PC-3 (cell line): Measurements from ENCODE around the gene BTD. TPM values are rescaled to one million over a fixed set of nuclear protein-coding genes. Genes with fewer than 3 reads are reported as not detected.

Experiments
- ATAC-seq: fragments of 200-7000 bp; cut with Tn5 transposase; 2 replicates; pipeline ENCODE4 v1.9.1; 2020; ENCODE audit warnings: mild to moderate bottlenecking, moderate library complexity
- BruUV-seq: library from RNA; stranded (reverse); fragments of 400-500 nt; replicated peaks from 2 replicates; lab custom pipeline; 2021; lab: Mats Ljungman, UMichigan
- CTCF ChIA-PET: fragments of 300-600 bp; sonication (Branson Sonifier 250); formaldehyde crosslinking; loops from one replicate; lab custom pipeline; 2022; ENCODE audit warnings: antibody characterized with exemption; lab: Charles Lee
- POLR2A ChIA-PET: fragments of 300-600 bp; sonication (Branson Sonifier 250); formaldehyde crosslinking; loops from one replicate; lab custom pipeline; 2022; ENCODE audit warnings: antibody characterized with exemption; ENCODE audit not compliant: unreplicated experiment; lab: Charles Lee
- DNase-seq: peaks from one replicate; pipeline ENCODE4 v3.0.0-alpha.2; 2015
- H2AFZ ChIP-seq: fragments of 300-600 bp; sonication (generic); 2 replicates; pipeline ENCODE4 v1.6.0; 2016; ENCODE audit warnings: antibody characterized with exemption, low read length
- H3F3A ChIP-seq: fragments of 300-600 bp; sonication (generic); one replicate; pipeline ENCODE4 v1.6.0; 2017; ENCODE audit warnings: antibody characterized with exemption, low read length, control low read depth, mild to moderate bottlenecking; ENCODE audit not compliant: unreplicated experiment
- H3K27ac ChIP-seq: fragments of 300-600 bp; sonication (generic); 2 replicates; pipeline ENCODE4 v1.5.1; 2016; ENCODE audit warnings: mild to moderate bottlenecking, low read length
- H3K27me3 ChIP-seq: fragments of 300-600 bp; sonication (generic); 2 replicates; pipeline ENCODE4 v1.6.1; 2016; ENCODE audit warnings: low read length, mixed read lengths
- H3K36me3 ChIP-seq: fragments of 300-600 bp; sonication (generic); 2 replicates; pipeline ENCODE4 v1.6.1; 2016; ENCODE audit warnings: low read depth, mixed run types, low read length, mixed read lengths
- H3K4me1 ChIP-seq: fragments of 300-600 bp; sonication (generic); 2 replicates; pipeline ENCODE4 v1.5.1; 2016; ENCODE audit warnings: low read length; ENCODE audit not compliant: insufficient read depth
- H3K4me2 ChIP-seq: fragments of 300-600 bp; sonication (generic); 2 replicates; pipeline ENCODE4 v1.6.0; 2016; ENCODE audit warnings: low read length
- H3K4me3 ChIP-seq: fragments of 300-600 bp; sonication (generic); 2 replicates; pipeline ENCODE4 v1.5.1; 2016; ENCODE audit warnings: mild to moderate bottlenecking, low read length, mixed read lengths
- H3K79me2 ChIP-seq: fragments of 300-600 bp; sonication (generic); 2 replicates; pipeline ENCODE4 v1.6.1; 2017; ENCODE audit warnings: low read length, mixed read lengths
- H3K9ac ChIP-seq: fragments of 300-600 bp; sonication (generic); 2 replicates; pipeline ENCODE4 v1.6.0; 2016; ENCODE audit warnings: mild to moderate bottlenecking, low read length
- H3K9me2 ChIP-seq: fragments of 300-600 bp; sonication (generic); replicated peaks from 2 replicates; pipeline ENCODE4 v1.6.1; 2016; ENCODE audit warnings: mixed run types, low read length, mixed read lengths
- H3K9me3 ChIP-seq: fragments of 300-600 bp; sonication (generic); 2 replicates; pipeline ENCODE4 v1.6.1; 2016; ENCODE audit warnings: low read length, mixed read lengths
- H4K20me1 ChIP-seq: fragments of 300-600 bp; sonication (generic); 2 replicates; pipeline ENCODE4 v1.6.1; 2016; ENCODE audit warnings: low read length, mixed read lengths
- EZH2 ChIP-seq: fragments of 300-600 bp; sonication (generic); IDR thresholded peaks from one replicate; pipeline ENCODE4 v1.6.1; 2017; ENCODE audit warnings: antibody characterized with exemption, mild to moderate bottlenecking, low read length; ENCODE audit not compliant: unreplicated experiment
- EZH2phosphoT487 ChIP-seq: fragments of 300-600 bp; sonication (generic); IDR thresholded peaks from 2 replicates; pipeline ENCODE4 v1.6.1; 2018; ENCODE audit warnings: mild to moderate bottlenecking, antibody characterized with exemption, low read length, borderline replicate concordance
- intact Hi-C: fragments of 100-400 bp; cut with micrococcal nuclease; formaldehyde crosslinking; loops from 2 replicates; pipeline ENCODE4 v1.9.0; 2023
- total RNA-seq: library from RNA; depleted of rRNA; stranded (reverse); fragments of >200 nt; gene quantifications from 2 replicates; pipeline ENCODE4 v1.2.3, GENCODE V29; 2014
- TF ChIP-seq, protein P1 (sequence below): fragments of 300-600 bp; sonication (generic); conservative IDR thresholded peaks from 2 replicates; pipeline ENCODE4 v1.5.1; 2017; ENCODE audit warnings: antibody characterized with exemption, low read depth, mild to moderate bottlenecking, low read length

The BTD gene
- total RNA-seq, 1 experiment from 2014 or later, result 11.7 TPM

DNA sequence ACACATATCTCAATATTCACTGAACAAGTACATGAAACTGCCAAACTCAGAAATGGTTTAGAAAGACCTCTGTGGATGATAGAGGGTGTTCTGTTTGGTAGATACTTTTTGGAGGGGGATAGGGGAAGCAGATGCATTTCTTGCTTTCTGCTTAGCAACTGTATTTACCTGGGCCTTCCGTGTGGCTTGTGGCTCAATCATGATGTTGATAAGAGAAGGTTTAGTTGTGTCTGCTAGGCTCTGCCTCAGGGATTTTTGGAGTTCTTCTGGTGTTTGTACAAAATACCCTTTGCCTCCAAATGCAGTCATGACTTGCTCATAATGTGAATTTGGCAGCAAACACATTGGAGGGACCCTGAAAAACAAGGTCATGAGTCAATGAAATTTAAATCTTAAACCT, 38.4 kb upstream of the BTD start:
- Histone ChIP-seq H3F3A (no peaks in the 10 kb centered on the region), H3K9me2 (no peaks in the 10 kb centered on the region), H3K4me1 (no peaks in the 10 kb centered on the region), H3K27ac (no peak overlapping the region), H4K20me1 (no peaks in the 10 kb centered on the region), H3K9ac (no peak overlapping the region), H2AFZ (no peak overlapping the region), H3K79me2 (no peaks in the 10 kb centered on the region), H3K27me3 (no peaks in the 10 kb centered on the region), H3K9me3 (no peaks in the 10 kb centered on the region), H3K4me3 (no peak overlapping the region), H3K4me2 (no peak overlapping the region), H3K36me3 (peaks cover 35% of the 10 kb centered on the region)
- intact Hi-C loops, result no loop called here
- BruUV-seq, result no TSS peak
- DNase-seq (no peak), ATAC-seq (no peak)
- TF ChIP-seq EZH2phosphoT487, result no peak
- no peak for TF ChIP-seq EZH2
- TF ChIP-seq, protein P1, sequence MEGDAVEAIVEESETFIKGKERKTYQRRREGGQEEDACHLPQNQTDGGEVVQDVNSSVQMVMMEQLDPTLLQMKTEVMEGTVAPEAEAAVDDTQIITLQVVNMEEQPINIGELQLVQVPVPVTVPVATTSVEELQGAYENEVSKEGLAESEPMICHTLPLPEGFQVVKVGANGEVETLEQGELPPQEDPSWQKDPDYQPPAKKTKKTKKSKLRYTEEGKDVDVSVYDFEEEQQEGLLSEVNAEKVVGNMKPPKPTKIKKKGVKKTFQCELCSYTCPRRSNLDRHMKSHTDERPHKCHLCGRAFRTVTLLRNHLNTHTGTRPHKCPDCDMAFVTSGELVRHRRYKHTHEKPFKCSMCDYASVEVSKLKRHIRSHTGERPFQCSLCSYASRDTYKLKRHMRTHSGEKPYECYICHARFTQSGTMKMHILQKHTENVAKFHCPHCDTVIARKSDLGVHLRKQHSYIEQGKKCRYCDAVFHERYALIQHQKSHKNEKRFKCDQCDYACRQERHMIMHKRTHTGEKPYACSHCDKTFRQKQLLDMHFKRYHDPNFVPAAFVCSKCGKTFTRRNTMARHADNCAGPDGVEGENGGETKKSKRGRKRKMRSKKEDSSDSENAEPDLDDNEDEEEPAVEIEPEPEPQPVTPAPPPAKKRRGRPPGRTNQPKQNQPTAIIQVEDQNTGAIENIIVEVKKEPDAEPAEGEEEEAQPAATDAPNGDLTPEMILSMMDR, result no peak
- CTCF ChIA-PET, result no interaction called here
- POLR2A ChIA-PET, result no interaction called here

DNA sequence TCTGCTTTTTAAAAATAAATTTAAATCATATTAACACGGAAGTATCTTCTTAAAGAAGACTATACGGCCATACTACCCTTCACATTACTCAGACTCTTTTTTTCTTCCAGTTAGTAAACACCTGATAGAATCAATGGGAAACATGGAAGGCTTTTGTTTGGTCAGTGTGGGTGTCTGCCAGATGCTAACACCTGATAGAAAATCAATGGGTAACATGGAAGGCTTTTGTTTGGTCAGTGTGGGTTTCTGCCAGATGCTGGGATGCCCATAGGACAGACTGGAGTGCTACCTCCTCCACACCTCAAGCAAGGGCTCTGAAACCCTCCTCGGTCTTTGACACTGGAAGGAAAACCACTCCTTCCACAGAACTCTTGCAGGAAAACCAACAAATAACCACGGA, 29.4 kb upstream of the BTD start:
- Histone ChIP-seq H3K79me2 (no peaks in the 10 kb centered on the region), H3K9me3 (no peaks in the 10 kb centered on the region), H3K9ac (no peak overlapping the region), H3K27ac (no peak overlapping the region), H3K4me1 (no peaks in the 10 kb centered on the region), H4K20me1 (no peaks in the 10 kb centered on the region), H3K4me3 (no peak overlapping the region), H2AFZ (no peak overlapping the region), H3K9me2 (no peaks in the 10 kb centered on the region), H3K27me3 (no peaks in the 10 kb centered on the region), H3K36me3 (peaks cover 25% of the 10 kb centered on the region), H3F3A (no peaks in the 10 kb centered on the region), H3K4me2 (no peak overlapping the region)
- ChIA-PET CTCF (no interaction called here), POLR2A (no interaction called here)
- intact Hi-C loops, result no loop called here
- DNase-seq (no peak), ATAC-seq (no peak)
- TF ChIP-seq, protein P1, result no peak
- TF ChIP-seq EZH2phosphoT487, result no peak
- BruUV-seq, result no TSS peak

DNA sequence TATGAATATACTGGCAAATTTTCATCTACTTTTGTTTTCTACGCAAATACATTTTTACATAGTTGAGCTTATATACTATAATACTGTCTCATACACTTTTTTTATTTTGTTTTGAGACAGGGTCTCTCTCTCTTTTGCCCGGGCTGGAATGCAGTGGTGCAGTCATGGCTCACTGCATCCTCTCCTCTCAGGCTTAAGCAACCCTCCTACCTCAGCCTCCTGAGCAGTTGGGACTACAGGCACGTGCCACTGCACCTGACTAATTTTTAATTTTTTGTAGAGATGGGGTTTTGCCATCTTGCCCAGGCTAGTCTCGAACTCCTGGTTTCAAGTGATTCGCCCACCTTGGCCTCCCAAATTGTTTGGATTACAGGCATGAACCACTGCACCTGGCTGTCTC, 26.1 kb upstream of the BTD start:
- intact Hi-C loops, result no loop called here
- no peak for ATAC-seq
- H4K20me1 ChIP-seq, result no peaks in the 10 kb centered on the region
- no peaks in the 10 kb centered on the region for H3F3A ChIP-seq
- H3K27ac ChIP-seq, result no peak overlapping the region
- no peaks in the 10 kb centered on the region for H3K9me3 ChIP-seq
- TF ChIP-seq EZH2phosphoT487, result no peak
- TF ChIP-seq EZH2, result no peak
- TF ChIP-seq, protein P1, result no peak
- H3K27me3 ChIP-seq, result no peaks in the 10 kb centered on the region
- peaks cover 22% of the 10 kb centered on the region for H3K36me3 ChIP-seq
- no peak overlapping the region for H3K9ac ChIP-seq
- H3K4me2 ChIP-seq, result no peak overlapping the region
- ChIA-PET POLR2A (no interaction called here), CTCF (no interaction called here)
- DNase-seq, result no peak
- no peak overlapping the region for H3K4me3 ChIP-seq
- no peaks in the 10 kb centered on the region for H3K79me2 ChIP-seq
- H3K9me2 ChIP-seq, result no peaks in the 10 kb centered on the region
- no peak overlapping the region for H2AFZ ChIP-seq
- no TSS peak for BruUV-seq
- H3K4me1 ChIP-seq, result no peaks in the 10 kb centered on the region
